ENCODE results near the gene TSPAN13. TPM values are rescaled to one million over a fixed set of nuclear protein-coding genes. Genes with fewer than 3 reads are reported as not detected.

TSPAN13 gene
- total and polyA plus RNA-seq, 10 of the 15 experiments (the other 5 are each of a cell fraction or from before 2014, with no cell fraction given): 0.26 to 0.37 TPM; not detected in 8

GRCh38 chr7:16745645-16746044 lies 7.9 kb upstream of the TSPAN13 start:
- TF ChIP-seq WRNIP1 (IDR thresholded peaks at IDR 0.05; ENCODE audit: borderline replicate concordance, low read depth, low read length): no peak
- no peak for TF ChIP-seq ASH2L (IDR thresholded peaks at IDR 0.05; ENCODE audit: borderline replicate concordance, low read depth)
- BruUV-seq (replicated peaks): no TSS peak

GRCh38 chr7:16747102-16747501 lies 6.5 kb upstream of the TSPAN13 start:
- CTCF ChIA-PET: no interaction called here
- 5% methylated on average over 1 of the region's 1 CpG for WGBS (ENCODE audit: insufficient coverage, insufficient replicate concordance, low lambda C conversion rate, missing lambda C conversion rate)
- DNase-seq (ENCODE audit: low read depth, low spot score) (no peak), ATAC-seq (no peak), FAIRE-seq (no peak)
- H3K4me2 ChIP-seq (ENCODE audit: control insufficient read depth, insufficient read depth): no peak overlapping the region
- RAD21 ChIA-PET (ENCODE audit: unreplicated experiment): no interaction called here
- H4K20me1 ChIP-seq (ENCODE audit: control insufficient read depth, insufficient read depth): no peaks in the 10 kb centered on the region
- SMC1A ChIA-PET (ENCODE audit: uncharacterized antibody, unreplicated experiment): interaction anchor here (1.0 kb wide), 1 partner anchor 9 kb away, joined by 3 read pairs; no protein-coding TSS in a partner anchor
- H3K27ac ChIP-seq (ENCODE audit: control insufficient read depth, insufficient read depth): no peak overlapping the region
- POLR2A ChIA-PET: no interaction called here
- peaks cover 1 to 4% of the 10 kb centered on the region in 2 experiments; a peak in 2 of 4 replicates for H3K27me3 ChIP-seq (replicated peaks in 1 of 2; ENCODE audit: control insufficient read depth in 2 of 2, insufficient read depth in 2 of 2, low read length in 1 of 2)
- intact Hi-C loops (cut with micrococcal nuclease; ENCODE audit: unreplicated experiment): no loop called here
- H3K36me3 ChIP-seq (ENCODE audit: control insufficient read depth in 2 of 2, insufficient read depth in 2 of 2, low read length in 1 of 2): no peaks in the 10 kb centered on the region
- no peak overlapping the region for H2AFZ ChIP-seq (ENCODE audit: control insufficient read depth, low read depth, low read length)
- BruUV-seq (replicated peaks): no TSS peak
- H3K4me1 ChIP-seq (ENCODE audit: control insufficient read depth, insufficient read depth, low read length): no peaks in the 10 kb centered on the region
- H3K4me3 ChIP-seq: no peak overlapping the region
- no peak overlapping the region for H3K9ac ChIP-seq (ENCODE audit: control insufficient read depth, insufficient read depth, low read length)
- in situ Hi-C loops (cut with MboI): no loop called here
- H3K9me3 ChIP-seq (replicated peaks; ENCODE audit: control insufficient read depth, insufficient read depth, low read length): no peaks in the 10 kb centered on the region
- no peak for TF ChIP-seq BCL11A (IDR thresholded peaks at IDR 0.05; ENCODE audit: low read depth, low read length)
- TF ChIP-seq CBX3 (IDR thresholded peaks at IDR 0.05; ENCODE audit: borderline replicate concordance, low read depth): no peak
- TF ChIP-seq CBX5 (IDR thresholded peaks at IDR 0.05; ENCODE audit: low read depth): no peak
- no peak for TF ChIP-seq SRF (IDR thresholded peaks at IDR 0.05; ENCODE audit: low read depth in 2 of 2, low read length in 2 of 2)
- no peak for TF ChIP-seq HCFC1 (IDR thresholded peaks at IDR 0.05; ENCODE audit: low read length)
- TF ChIP-seq, protein P1, sequence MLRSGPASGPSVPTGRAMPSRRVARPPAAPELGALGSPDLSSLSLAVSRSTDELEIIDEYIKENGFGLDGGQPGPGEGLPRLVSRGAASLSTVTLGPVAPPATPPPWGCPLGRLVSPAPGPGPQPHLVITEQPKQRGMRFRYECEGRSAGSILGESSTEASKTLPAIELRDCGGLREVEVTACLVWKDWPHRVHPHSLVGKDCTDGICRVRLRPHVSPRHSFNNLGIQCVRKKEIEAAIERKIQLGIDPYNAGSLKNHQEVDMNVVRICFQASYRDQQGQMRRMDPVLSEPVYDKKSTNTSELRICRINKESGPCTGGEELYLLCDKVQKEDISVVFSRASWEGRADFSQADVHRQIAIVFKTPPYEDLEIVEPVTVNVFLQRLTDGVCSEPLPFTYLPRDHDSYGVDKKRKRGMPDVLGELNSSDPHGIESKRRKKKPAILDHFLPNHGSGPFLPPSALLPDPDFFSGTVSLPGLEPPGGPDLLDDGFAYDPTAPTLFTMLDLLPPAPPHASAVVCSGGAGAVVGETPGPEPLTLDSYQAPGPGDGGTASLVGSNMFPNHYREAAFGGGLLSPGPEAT (IDR thresholded peaks at IDR 0.05; ENCODE audit: low read depth): no peak
- no peaks in the 10 kb centered on the region for H3K79me2 ChIP-seq (ENCODE audit: control insufficient read depth, insufficient read depth, low read length)

More at GRCh38 chr7:16745645-16746044, 7.9 kb upstream of the TSPAN13 start:
- 17% methylated on average over 2 of the region's 2 CpGs for whole genome bisulfite sequencing (ENCODE audit: insufficient coverage, insufficient replicate concordance, low lambda C conversion rate, missing lambda C conversion rate)
- FAIRE-seq (no peak), DNase-seq (ENCODE audit: low read depth, low spot score) (no peak), ATAC-seq (no peak)
- Histone ChIP-seq H3K36me3 (ENCODE audit: control insufficient read depth in 2 of 2, insufficient read depth in 2 of 2, low read length in 1 of 2) (no peaks in the 10 kb centered on the region), H3K79me2 (ENCODE audit: control insufficient read depth, insufficient read depth, low read length) (no peaks in the 10 kb centered on the region), H4K20me1 (ENCODE audit: control insufficient read depth, insufficient read depth) (no peaks in the 10 kb centered on the region), H3K9me3 (replicated peaks; ENCODE audit: control insufficient read depth, insufficient read depth, low read length) (no peaks in the 10 kb centered on the region), H3K27ac (ENCODE audit: control insufficient read depth, insufficient read depth) (no peak overlapping the region), H3K4me2 (ENCODE audit: control insufficient read depth, insufficient read depth) (no peak overlapping the region), H3K9ac (ENCODE audit: control insufficient read depth, insufficient read depth, low read length) (no peak overlapping the region), H2AFZ (ENCODE audit: control insufficient read depth, low read depth, low read length) (no peak overlapping the region), H3K4me1 (ENCODE audit: control insufficient read depth, insufficient read depth, low read length) (no peaks in the 10 kb centered on the region), H3K27me3 (replicated peaks in 1 of 2; ENCODE audit: control insufficient read depth in 2 of 2, insufficient read depth in 2 of 2, low read length in 1 of 2) (peaks cover 1 to 4% of the 10 kb centered on the region in 2 experiments; a peak in 2 of 4 replicates), H3K4me3 (no peak overlapping the region)
- ChIA-PET POLR2A (no interaction called here), RAD21 (ENCODE audit: unreplicated experiment) (no interaction called here), CTCF (no interaction called here), SMC1A (ENCODE audit: uncharacterized antibody, unreplicated experiment) (interaction anchor here (1.5 kb wide), 1 partner anchor 10 kb away, joined by 3 read pairs; no protein-coding TSS in a partner anchor)
- intact Hi-C loops (cut with micrococcal nuclease; ENCODE audit: unreplicated experiment): no loop called here
- in situ Hi-C loops (cut with MboI): no loop called here

Data from GM12878 (cell line).